IMR-90 (cell line): ENCODE measurements around the gene IDH3G. TPM values are rescaled to one million over a fixed set of nuclear protein-coding genes. Genes with fewer than 3 reads are reported as not detected.

ENCODE experiments used
- ATAC-seq: fragments of 200-7000 bp; cut with Tn5 transposase; 2 replicates; pipeline ENCODE4 v1.9.1; 2020; ENCODE audit warnings: low read depth, mild to moderate bottlenecking, moderate library complexity
- BruUV-seq: library from RNA; stranded (reverse); fragments of 400-500 nt; replicated peaks from 2 replicates; lab custom pipeline; 2021; lab: Mats Ljungman, UMichigan
- CTCF ChIA-PET: fragments of 300-600 bp; formaldehyde crosslinking; extraction: SDS; loops from one replicate; lab custom pipeline; 2021; ENCODE audit warnings: antibody characterized with exemption; lab: Yijun Ruan, JAX
- POLR2A ChIA-PET: fragments of 300-600 bp; sonication (Branson Sonifier 250); formaldehyde crosslinking; loops from one replicate; lab custom pipeline; 2022; ENCODE audit warnings: antibody characterized with exemption; ENCODE audit not compliant: unreplicated experiment; lab: Charles Lee
- DNase-seq: peaks from one replicate; pipeline ENCODE4 v3.0.0; 2013
- H2AFZ ChIP-seq: replicated peaks from 2 replicates; pipeline ENCODE3; 2013; ENCODE audit warnings: low read length, mild to moderate bottlenecking; ENCODE audit not compliant: poor library complexity
- H2AK5ac ChIP-seq: 2 replicates; pipeline ENCODE4 v1.6.1; 2013; ENCODE audit warnings: low read depth, low read length, inconsistent platforms
- H2AK9ac ChIP-seq: replicated peaks from 2 replicates; pipeline ENCODE3; 2013; ENCODE audit warnings: mild to moderate bottlenecking, low read depth, low read length, moderate library complexity; ENCODE audit not compliant: poor library complexity
- H2BK120ac ChIP-seq: 2 replicates; pipeline ENCODE4 v1.6.1; 2013; ENCODE audit warnings: low read depth, low read length, inconsistent platforms
- H2BK15ac ChIP-seq: 3 replicates; pipeline ENCODE4 v1.6.1; 2013; ENCODE audit warnings: low read depth, low read length, inconsistent platforms
- H2BK20ac ChIP-seq: 2 replicates; pipeline ENCODE4 v1.6.1; 2013; ENCODE audit warnings: low read depth, mild to moderate bottlenecking, inconsistent platforms, low read length, moderate library complexity
- H2BK5ac ChIP-seq: 2 replicates; pipeline ENCODE4 v1.6.1; 2013; ENCODE audit warnings: mild to moderate bottlenecking, low read depth, low read length, inconsistent platforms; ENCODE audit not compliant: poor library complexity, severe bottlenecking
- H3K14ac ChIP-seq: replicated peaks from 2 replicates; pipeline ENCODE4 v1.6.1; 2013; ENCODE audit warnings: low read depth, low read length, inconsistent platforms
- H3K18ac ChIP-seq: 2 replicates; pipeline ENCODE4 v1.6.1; 2013; ENCODE audit warnings: low read depth, low read length, control low read depth
- H3K23ac ChIP-seq: 2 replicates; pipeline ENCODE4 v1.6.1; 2013; ENCODE audit warnings: low read depth, low read length, inconsistent platforms
- H3K27ac ChIP-seq: 2 replicates; pipeline ENCODE4 v1.5.1; 2013; ENCODE audit warnings: mild to moderate bottlenecking, control low read depth, low read length; ENCODE audit not compliant: insufficient read depth
- H3K27me3 ChIP-seq: 2 replicates; pipeline ENCODE4 v1.6.1; 2013; ENCODE audit warnings: low read length; ENCODE audit not compliant: control insufficient read depth, insufficient read depth
- H3K36me3 ChIP-seq: 2 replicates; pipeline ENCODE4 v1.6.1; 2013; ENCODE audit warnings: low read length, mixed read lengths; ENCODE audit not compliant: control insufficient read depth, insufficient read depth
- H3K4ac ChIP-seq: 2 replicates; pipeline ENCODE4 v1.6.1; 2013; ENCODE audit warnings: low read depth, low read length, inconsistent platforms
- H3K4me1 ChIP-seq: 2 replicates; pipeline ENCODE4 v1.6.1; 2013; ENCODE audit warnings: low read length, mixed read lengths; ENCODE audit not compliant: control insufficient read depth, insufficient read depth
- H3K4me2 ChIP-seq: 2 replicates; pipeline ENCODE4 v1.6.1; 2013; ENCODE audit warnings: low read depth, mild to moderate bottlenecking, control low read depth, low read length, moderate library complexity
- H3K4me3 ChIP-seq: 2 replicates; pipeline ENCODE4 v1.5.1; 2013; ENCODE audit warnings: low read depth, mild to moderate bottlenecking, control low read depth, low read length, moderate library complexity; ENCODE audit not compliant: insufficient read depth
- H3K56ac ChIP-seq: 2 replicates; pipeline ENCODE4 v1.6.1; 2013; ENCODE audit warnings: low read length, inconsistent platforms; ENCODE audit not compliant: insufficient read depth; ENCODE audit errors: extremely low read depth
- H3K79me1 ChIP-seq, 2 experiments: 2 replicates each; pipeline ENCODE4 v1.6.1; 2013; ENCODE audit warnings: low read length in 2 of 2, inconsistent platforms in 1 of 2, low read depth in 1 of 2
- H3K9ac ChIP-seq: 2 replicates; pipeline ENCODE4 v1.6.1; 2013; ENCODE audit warnings: low read depth, low read length, control low read depth
- H3K9me1 ChIP-seq: 2 replicates; pipeline ENCODE4 v1.6.1; 2013; ENCODE audit warnings: low read length, inconsistent platforms; ENCODE audit not compliant: insufficient read depth
- H3K9me3 ChIP-seq: 2 replicates; pipeline ENCODE4 v1.6.1; 2013; ENCODE audit warnings: low read length; ENCODE audit not compliant: control insufficient read depth, insufficient read depth
- H4K20me1 ChIP-seq: 2 replicates; pipeline ENCODE4 v1.6.1; 2013; ENCODE audit warnings: low read length, inconsistent platforms; ENCODE audit not compliant: insufficient read depth
- H4K5ac ChIP-seq: 2 replicates; pipeline ENCODE4 v1.6.1; 2013; ENCODE audit warnings: mild to moderate bottlenecking, low read depth, low read length, control low read depth
- H4K8ac ChIP-seq, 2 experiments: 2 replicates each; pipeline ENCODE4 v1.6.1; 2013; ENCODE audit warnings: low read depth in 2 of 2, low read length in 2 of 2, control low read depth in 1 of 2, inconsistent platforms in 1 of 2
- H4K91ac ChIP-seq: 2 replicates; pipeline ENCODE4 v1.6.1; 2013; ENCODE audit warnings: low read depth, low read length, inconsistent platforms; ENCODE audit not compliant: insufficient read depth
- BHLHE40 ChIP-seq: fragments of 150-350 bp; IDR thresholded peaks from 2 replicates; pipeline ENCODE4 v1.6.1; 2016; ENCODE audit warnings: mild to moderate bottlenecking, low read depth, low read length
- CEBPB ChIP-seq: IDR thresholded peaks from 2 replicates; pipeline ENCODE4 v1.6.1; 2012; ENCODE audit warnings: low read depth, low read length, improper control_type of control experiment
- CHD1 ChIP-seq: IDR thresholded peaks from 2 replicates; pipeline ENCODE4 v1.6.1; 2012; ENCODE audit warnings: low read depth, low read length, improper control_type of control experiment
- CTCF ChIP-seq: conservative IDR thresholded peaks from 2 replicates; pipeline ENCODE4 v1.5.1; 2012; ENCODE audit warnings: mild to moderate bottlenecking, low read depth, low read length, improper control_type of control experiment
- ELK1 ChIP-seq: fragments of 150-350 bp; IDR thresholded peaks from 2 replicates; pipeline ENCODE4 v1.6.1; 2016; ENCODE audit warnings: low read depth, mild to moderate bottlenecking, low read length, moderate library complexity, borderline replicate concordance
- FOS ChIP-seq: fragments of 150-350 bp; IDR thresholded peaks from 2 replicates; pipeline ENCODE4 v1.6.1; 2016; ENCODE audit warnings: low read depth, low read length
- MAFK ChIP-seq: IDR thresholded peaks from 2 replicates; pipeline ENCODE4 v1.6.1; 2012; ENCODE audit warnings: low read depth, low read length, improper control_type of control experiment
- MAZ ChIP-seq: IDR thresholded peaks from 2 replicates; pipeline ENCODE4 v1.6.1; 2012; ENCODE audit warnings: low read depth, mild to moderate bottlenecking, low read length, improper control_type of control experiment, moderate library complexity, borderline replicate concordance
- NFE2L2 ChIP-seq: fragments of 150-350 bp; IDR thresholded peaks from 2 replicates; pipeline ENCODE4 v1.6.1; 2016; ENCODE audit warnings: low read depth, mild to moderate bottlenecking, low read length
- POLR2A ChIP-seq: IDR thresholded peaks from 2 replicates; pipeline ENCODE4 v1.6.1; 2012; ENCODE audit warnings: mild to moderate bottlenecking, low read depth, low read length
- RCOR1 ChIP-seq: IDR thresholded peaks from 2 replicates; pipeline ENCODE4 v1.6.1; 2012; ENCODE audit warnings: mild to moderate bottlenecking, low read length, improper control_type of control experiment; ENCODE audit not compliant: insufficient replicate concordance
- RFX5 ChIP-seq: IDR thresholded peaks from 2 replicates; pipeline ENCODE4 v1.8.0; 2012; ENCODE audit warnings: low read depth, mild to moderate bottlenecking, low read length, moderate library complexity
- SMC3 ChIP-seq: fragments of 150-350 bp; IDR thresholded peaks from 2 replicates; pipeline ENCODE4 v1.6.1; 2016; ENCODE audit warnings: low read depth, mild to moderate bottlenecking, antibody characterized with exemption, low read length, moderate library complexity
- WGBS, 2 experiments: methylation state at CpG; one replicate each; pipeline versions ENCODE4 v1.1.5 to v1.1.7; 2013; ENCODE audit warnings: missing lambda C conversion rate in 2 of 2; ENCODE audit not compliant: insufficient read length in 1 of 2; ENCODE audit errors: extremely low coverage in 2 of 2; 5-methylcytosine and 5-hydroxymethylcytosine counted together
- dilution Hi-C: fragments of 300-500 bp; cut with HindIII; formaldehyde crosslinking; loops from one replicate; pipeline ENCODE4 v1.14.3; 2018; ENCODE audit warnings: low sequenced_read_pairs; ENCODE audit not compliant: unreplicated experiment
- in situ Hi-C: fragments of 300-500 bp; cut with MboI; formaldehyde crosslinking; loops from 3 replicates; pipeline ENCODE4 v1.14.3; 2019; ENCODE audit warnings: low sequenced_read_pairs, inconsistent platforms, mixed read lengths
- intact Hi-C: fragments of 100-400 bp; cut with micrococcal nuclease; formaldehyde crosslinking; loops from 2 replicates; pipeline ENCODE4 v1.10.0; 2022
- polyA plus RNA-seq, 3 experiments: library from polyadenylated mRNA; depleted of rRNA; stranded (reverse); fragments of >200 nt; gene quantifications; 2 replicates each; pipeline ENCODE4 v1.2.3, GENCODE V29; 2012; ENCODE audit warnings: low replicate concordance in 1 of 3
- total RNA-seq: library from RNA; depleted of rRNA; stranded (reverse); fragments of >200 nt; gene quantifications from 2 replicates; pipeline ENCODE4 v1.2.3, GENCODE V29; 2012

IDH3G gene
- total and polyA plus RNA-seq, 2 of the 4 experiments (the other 2 are of a cell fraction), result 79.4 to 85.7 TPM

- TF ChIP-seq CEBPB, result no peak
Measured at GRCh38 chrX:153774576-153775292, 19.4 kb downstream of the IDH3G start (continued).

- POLR2A ChIA-PET, result no interaction called here
- no peak overlapping the region for H2BK120ac ChIP-seq
- H3K4me1 ChIP-seq, result no peaks in the 10 kb centered on the region
- no peak overlapping the region for H3K4me3 ChIP-seq
- no peak overlapping the region for H3K4me2 ChIP-seq
- no peak overlapping the region for H3K9ac ChIP-seq
- H3K27ac ChIP-seq, result no peak overlapping the region
- H3K36me3 ChIP-seq, result peaks cover 4% of the 10 kb centered on the region; the same call in 1 of the 2 replicates
- no peak overlapping the region for H3K14ac ChIP-seq
- no peaks in the 10 kb centered on the region for H3K27me3 ChIP-seq
- H2AFZ ChIP-seq, result no peak overlapping the region
- no peak overlapping the region for H3K4ac ChIP-seq
- CTCF ChIA-PET, result no interaction called here
- no peaks in the 10 kb centered on the region; the same call in 1 of the 2 replicates for H3K9me3 ChIP-seq
- in situ Hi-C loops (no loop called here), dilution Hi-C loops (no loop called here), intact Hi-C loops (no loop called here)
- TF ChIP-seq RCOR1 (no peak), CTCF (no peak), RFX5 (no peak), ELK1 (no peak), FOS (no peak), CHD1 (no peak), POLR2A (no peak), MAFK (no peak), MAZ (no peak), SMC3 (no peak), BHLHE40 (no peak), NFE2L2 (no peak)
- no peak overlapping the region for H2BK5ac ChIP-seq
- H4K5ac ChIP-seq, result no peak overlapping the region
- H3K23ac ChIP-seq, result no peak overlapping the region
- TSS peak; percentile 38 for BruUV-seq
- H2AK9ac ChIP-seq, result no peak overlapping the region
- no peaks in the 10 kb centered on the region for H4K20me1 ChIP-seq
- no peak overlapping the region for H4K91ac ChIP-seq
- no peak overlapping the region for H2BK20ac ChIP-seq
- no peak for ATAC-seq
- H3K79me1 ChIP-seq, result no peaks in the 10 kb centered on the region
- H3K9me1 ChIP-seq, result no peaks in the 10 kb centered on the region
- H2AK5ac ChIP-seq, result no peak overlapping the region
- WGBS, 2 experiments, result 99% methylated on average over 24 of the region's 48 CpGs; no CpG with 5 or more reads in 1 of the 2 experiments
- DNase-seq, result no peak
- H3K18ac ChIP-seq, result no peak overlapping the region
- no peak overlapping the region for H3K56ac ChIP-seq
- H4K8ac ChIP-seq, result no peak overlapping the region
- no peak overlapping the region for H2BK15ac ChIP-seq
Measured at GRCh38 chrX:153773741-153774575, 20.2 kb downstream of the IDH3G start.
